ENCODE data around the gene MAP9.

GRCh38 chr4:155383541-155383940, 6.8 kb upstream of the MAP9 start:
- TF ChIP-seq POLR2A (IDR thresholded peaks at IDR 0.05) (no peak), CTCF (IDR thresholded peaks at IDR 0.05 in 8 of 11, conservative IDR thresholded peaks at IDR 0.05 in 3 of 11) (no peak), POLR2AphosphoS5 (IDR thresholded peaks at IDR 0.05) (no peak)
